Kidney (tissue), 14 donors: ENCODE data around the gene THADA. TPM values are rescaled to one million over a fixed set of nuclear protein-coding genes. Genes with fewer than 3 reads are reported as not detected.

Experiments used
- DNase-seq, 5 donors: peaks; one replicate each; pipeline ENCODE4 v3.0.0-alpha.2; 2013 to 2020
- FAIRE-seq: peaks from 2 replicates; lab custom pipeline; 2012; peaks lifted over from hg19 to GRCh38; lab: Jason Lieb, UNC
- H3K27ac ChIP-seq, 2 donors: one replicate each; pipeline ENCODE4 v1.7.0; 2013; ENCODE audit warnings: low read depth in 2 of 2, low read length in 2 of 2, inconsistent platforms in 1 of 2
- H3K27me3 ChIP-seq: one replicate; pipeline ENCODE4 v1.7.1; 2013; ENCODE audit warnings: low read length, inconsistent platforms; ENCODE audit not compliant: control insufficient read depth, insufficient read depth
- H3K36me3 ChIP-seq, 3 donors: one replicate each; pipeline versions ENCODE4 v1.7.0 to v1.7.1; 2013; ENCODE audit warnings: low read length in 3 of 3, control low read depth in 1 of 3, inconsistent platforms in 1 of 3; ENCODE audit not compliant: insufficient read depth in 3 of 3, control insufficient read depth in 2 of 3
- H3K4me1 ChIP-seq, 3 donors: one replicate each; pipeline versions ENCODE4 v1.7.0 to v1.7.1; 2013; ENCODE audit warnings: low read length in 3 of 3, inconsistent platforms in 1 of 3, low read depth in 1 of 3; ENCODE audit not compliant: control insufficient read depth in 2 of 3, insufficient read depth in 2 of 3
- H3K4me3 ChIP-seq, 3 donors: one replicate each; pipeline versions ENCODE4 v1.7.0 to v1.8.1; 2013; ENCODE audit warnings: low read length in 3 of 3, control low read depth in 1 of 3, inconsistent platforms in 1 of 3
- H3K9ac ChIP-seq, 3 donors: one replicate each; pipeline versions ENCODE4 v1.7.0 to v1.7.1; 2013; ENCODE audit warnings: low read length in 3 of 3, control low read depth in 1 of 3, inconsistent platforms in 1 of 3
- H3K9me3 ChIP-seq, 3 donors: one replicate each; pipeline versions ENCODE4 v1.7.0 to v1.7.1; 2013; ENCODE audit warnings: low read length in 3 of 3, control low read depth in 1 of 3, inconsistent platforms in 1 of 3; ENCODE audit not compliant: control insufficient read depth in 2 of 3, insufficient read depth in 1 of 3
- intact Hi-C: fragments of 100-400 bp; cut with DNase I; formaldehyde crosslinking; loops from one replicate; pipeline ENCODE4 v1.11.1; 2022
- polyA plus RNA-seq: library from polyadenylated mRNA; stranded (reverse); fragments of 350-450 nt; fragmentation: Illumina TruSeq; extraction: RNeasy Lipid Tissue Mini Kit (QIAGEN cat#74804); gene quantifications from one replicate; pipeline ENCODE4 v1.2.3, GENCODE V29; 2014; ENCODE audit warnings: low read depth, low replicate concordance; ENCODE audit not compliant: insufficient read depth
- total RNA-seq: library from RNA; stranded (reverse); fragmentation: NEBNext Ultra II Directional; extraction: Animal tissue kit (Norgen Biotek cat#: 25700); gene quantifications from one replicate; pipeline ENCODE4 v1.2.1, GENCODE V29; 2021
- TF ChIP-seq, protein P1 (sequence below): IDR thresholded peaks from 3 replicates; pipeline ENCODE4 v1.5.1; 2012; ENCODE audit warnings: mild to moderate bottlenecking, moderate library complexity, borderline replicate concordance; ENCODE audit not compliant: insufficient read depth; ENCODE audit errors: extremely low read depth
- donor health status: control.
- donor health status: control.
- donor health status: control.
- donor health status: control.
- donor health status: control.
- donor health status: DM: yes; HTN: yes; CAD: no.
- donor health status: Normal renal cell carcinoma (clear cell type).

The THADA gene
- total and polyA plus RNA-seq, 2 donors from 2014 or later: 21.4 to 45.1 TPM

DNA sequence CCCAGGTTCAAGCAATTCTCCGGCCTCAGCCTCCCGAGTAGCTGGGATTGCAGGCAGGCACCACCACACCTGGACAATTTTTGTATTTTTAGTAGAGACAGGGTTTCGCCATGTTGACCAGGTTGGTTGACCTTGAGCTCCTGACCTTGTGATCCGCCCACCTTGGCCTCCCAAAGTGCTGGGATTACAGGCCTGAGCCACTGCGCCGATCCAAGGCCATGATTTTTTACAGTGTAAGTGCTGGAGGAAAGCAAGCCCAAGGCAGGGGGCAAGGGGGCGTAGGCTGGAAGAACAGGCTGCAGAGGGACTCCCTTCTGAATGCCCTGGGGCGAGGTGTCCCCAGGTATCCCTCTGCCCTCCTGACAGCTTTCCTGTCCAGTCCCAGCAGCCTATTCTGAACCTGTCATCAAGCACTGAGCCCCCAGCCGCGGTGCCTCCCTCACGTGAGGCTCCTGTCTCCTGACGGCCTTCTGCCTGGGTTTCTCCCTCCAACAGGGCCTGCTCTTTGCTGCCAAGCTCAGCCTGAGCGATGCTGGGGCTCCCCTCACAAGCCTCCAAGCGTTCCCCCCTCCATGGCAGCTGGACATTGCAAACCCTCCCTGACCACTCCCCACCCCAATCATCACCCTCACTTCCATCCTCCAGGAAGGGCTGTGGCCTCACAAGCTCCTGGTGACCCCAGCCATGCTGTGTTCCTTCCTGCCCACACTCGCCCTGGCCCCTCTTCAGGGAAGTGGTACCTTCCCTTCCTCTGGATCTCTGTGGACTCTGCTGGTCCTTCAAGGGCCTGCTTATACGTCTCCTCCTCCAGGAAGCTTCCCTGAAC is 407.1 kb downstream of the THADA start:
- no peak overlapping the region for H3K4me3 ChIP-seq
- FAIRE-seq (no peak), DNase-seq (no peak)
- peaks cover 7 to 17% (median 11%) of the 10 kb centered on the region in 3 donors for H3K4me1 ChIP-seq
- intact Hi-C loops: no loop called here
- H3K9me3 ChIP-seq: no peaks in the 10 kb centered on the region
- no peaks in the 10 kb centered on the region for H3K27me3 ChIP-seq
- H3K36me3 ChIP-seq: no peaks in the 10 kb centered on the region
- no peak overlapping the region for H3K9ac ChIP-seq
- H3K27ac ChIP-seq: no peak overlapping the region
- TF ChIP-seq, protein P1, sequence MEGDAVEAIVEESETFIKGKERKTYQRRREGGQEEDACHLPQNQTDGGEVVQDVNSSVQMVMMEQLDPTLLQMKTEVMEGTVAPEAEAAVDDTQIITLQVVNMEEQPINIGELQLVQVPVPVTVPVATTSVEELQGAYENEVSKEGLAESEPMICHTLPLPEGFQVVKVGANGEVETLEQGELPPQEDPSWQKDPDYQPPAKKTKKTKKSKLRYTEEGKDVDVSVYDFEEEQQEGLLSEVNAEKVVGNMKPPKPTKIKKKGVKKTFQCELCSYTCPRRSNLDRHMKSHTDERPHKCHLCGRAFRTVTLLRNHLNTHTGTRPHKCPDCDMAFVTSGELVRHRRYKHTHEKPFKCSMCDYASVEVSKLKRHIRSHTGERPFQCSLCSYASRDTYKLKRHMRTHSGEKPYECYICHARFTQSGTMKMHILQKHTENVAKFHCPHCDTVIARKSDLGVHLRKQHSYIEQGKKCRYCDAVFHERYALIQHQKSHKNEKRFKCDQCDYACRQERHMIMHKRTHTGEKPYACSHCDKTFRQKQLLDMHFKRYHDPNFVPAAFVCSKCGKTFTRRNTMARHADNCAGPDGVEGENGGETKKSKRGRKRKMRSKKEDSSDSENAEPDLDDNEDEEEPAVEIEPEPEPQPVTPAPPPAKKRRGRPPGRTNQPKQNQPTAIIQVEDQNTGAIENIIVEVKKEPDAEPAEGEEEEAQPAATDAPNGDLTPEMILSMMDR: no peak

DNA sequence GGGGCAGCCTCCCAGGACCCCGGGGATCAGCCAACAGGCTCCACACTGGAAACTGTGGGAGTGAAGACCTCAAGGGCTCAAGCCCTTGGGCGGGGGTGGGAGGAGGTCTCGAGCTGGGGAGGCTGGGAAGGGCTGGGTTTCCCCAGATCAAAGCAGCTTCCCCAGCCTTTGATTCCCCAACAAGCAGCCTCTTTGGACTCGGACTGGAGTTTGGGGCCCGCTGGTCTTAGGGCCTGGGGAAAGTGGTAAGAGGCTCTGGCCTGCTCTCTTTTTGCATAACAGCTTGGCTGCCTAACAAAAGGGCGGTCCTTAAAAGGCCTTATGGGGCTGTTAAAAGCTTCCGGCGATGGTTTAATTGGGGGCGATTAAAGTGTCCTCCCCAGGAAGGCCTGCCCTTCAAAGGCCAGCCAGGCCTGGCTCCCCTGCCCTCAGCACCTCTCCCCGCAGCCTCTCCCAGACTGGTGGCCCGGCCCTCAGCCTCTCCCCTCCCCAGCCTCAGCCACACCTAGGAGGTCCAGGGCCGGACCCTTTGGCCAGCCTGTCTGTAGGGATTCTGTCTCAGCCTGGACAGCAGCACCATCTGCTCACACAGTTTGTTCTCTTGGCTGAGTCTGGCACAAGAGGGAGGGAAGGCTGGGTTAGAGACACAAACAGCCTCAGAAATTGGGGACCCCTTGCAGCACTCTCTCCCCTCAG is 409.0 kb downstream of the THADA start:
- H3K27ac ChIP-seq: no peak overlapping the region

DNA sequence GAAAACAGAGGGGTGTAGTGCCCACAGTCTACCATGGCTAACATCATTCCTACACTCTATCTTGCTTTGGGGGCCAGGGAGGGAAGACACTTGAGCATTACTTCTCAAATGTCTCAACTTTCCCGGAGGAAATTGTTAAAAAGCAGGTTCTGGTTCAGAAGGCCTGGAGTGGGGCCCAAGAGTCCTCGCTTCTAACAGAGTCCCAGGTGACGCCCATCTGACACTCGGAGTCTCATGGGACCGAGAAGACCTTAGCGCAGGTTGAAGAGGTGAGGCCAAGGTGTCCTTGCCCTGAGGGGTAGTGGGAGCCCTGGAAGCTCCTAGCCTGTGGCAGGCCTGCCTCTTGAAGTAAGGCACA is 409.5 kb downstream of the THADA start:
- Histone ChIP-seq H3K4me1 (no peaks in the 10 kb centered on the region), H3K9ac (peak overlapping the region in 1 of 3 donors; percentile 7), H3K4me3 (no peak overlapping the region), H3K9me3 (no peaks in the 10 kb centered on the region), H3K36me3 (no peaks in the 10 kb centered on the region), H3K27me3 (no peaks in the 10 kb centered on the region), H3K27ac (no peak overlapping the region)
- intact Hi-C loops: no loop called here
- TF ChIP-seq, protein P1: no peak
- FAIRE-seq (no peak), DNase-seq (no peak)

More for the DNA sequence above, 409.0 kb downstream of the THADA start:
- Histone ChIP-seq H3K4me1 (peaks cover 0 to 4% (median 0%) of the 10 kb centered on the region in 3 donors), H3K4me3 (no peak overlapping the region), H3K9me3 (no peaks in the 10 kb centered on the region), H3K9ac (peak overlapping the region in 1 of 3 donors; percentile 7), H3K36me3 (no peaks in the 10 kb centered on the region), H3K27me3 (no peaks in the 10 kb centered on the region)
- FAIRE-seq (no peak), DNase-seq (peak in 2 of 5 donors; percentile 75 to 84)
- intact Hi-C loops: no loop called here
- TF ChIP-seq, protein P1: no peak
